NK-92 treated with Interleukin-12 subunit alpha and Interleukin-12 subunit beta, amount 100 ng/mL, for 24 hours (cell line): ENCODE results near the gene AOC3.
"Not testable (repeated sequence)": the region's sequence is repeated elsewhere in the genome, so short reads cannot be mapped to it uniquely, and the experiment has no call there.

Experiments used
- DNase-seq: peaks from one replicate; lab custom pipeline; 2025; lab: John Stamatoyannopoulos, UW

The AOC3 gene

DNA sequence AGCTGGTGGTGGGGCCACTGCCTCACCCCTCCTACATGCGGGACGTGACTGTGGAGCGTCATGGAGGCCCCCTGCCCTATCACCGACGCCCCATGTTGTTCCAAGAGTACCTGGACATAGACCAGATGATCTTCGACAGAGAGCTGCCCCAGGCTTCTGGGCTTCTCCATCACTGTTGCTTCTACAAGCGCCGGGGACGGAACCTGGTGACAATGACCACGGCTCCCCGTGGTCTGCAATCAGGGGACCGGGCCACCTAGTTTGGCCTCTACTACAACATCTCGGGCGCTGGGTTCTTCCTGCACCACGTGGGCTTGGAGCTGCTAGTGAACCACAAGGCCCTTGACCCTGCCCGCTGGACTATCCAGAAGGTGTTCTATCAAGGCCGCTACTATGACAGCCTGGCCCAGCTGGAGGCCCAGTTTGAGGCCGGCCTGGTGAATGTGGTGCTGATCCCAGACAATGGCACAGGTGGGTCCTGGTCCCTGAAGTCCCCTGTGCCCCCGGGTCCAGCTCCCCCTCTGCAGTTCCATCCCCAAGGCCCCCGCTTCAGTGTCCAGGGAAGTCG is 16.8 kb downstream of the AOC3 start:
- DNase-seq = not testable (repeated sequence)

DNA sequence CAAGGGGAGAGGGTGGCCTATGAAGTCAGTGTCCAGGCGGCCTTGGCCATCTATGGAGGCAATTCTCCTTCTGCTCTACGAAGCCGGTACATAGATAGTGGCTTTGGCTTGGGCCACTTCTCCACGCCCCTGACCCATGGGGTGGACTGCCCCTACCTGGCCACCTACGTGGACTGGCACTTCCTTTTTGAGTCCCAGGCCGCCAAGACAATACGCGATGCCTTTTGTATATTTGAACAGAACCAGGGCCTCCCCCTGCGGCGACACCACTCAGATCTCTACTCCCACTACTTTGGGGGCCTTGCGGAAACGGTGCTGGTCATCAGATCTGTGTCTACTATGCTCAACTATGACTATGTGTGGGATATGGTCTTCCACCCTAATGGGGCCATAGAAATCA is 17.3 kb downstream of the AOC3 start:
- DNase-seq = no peak

DNA sequence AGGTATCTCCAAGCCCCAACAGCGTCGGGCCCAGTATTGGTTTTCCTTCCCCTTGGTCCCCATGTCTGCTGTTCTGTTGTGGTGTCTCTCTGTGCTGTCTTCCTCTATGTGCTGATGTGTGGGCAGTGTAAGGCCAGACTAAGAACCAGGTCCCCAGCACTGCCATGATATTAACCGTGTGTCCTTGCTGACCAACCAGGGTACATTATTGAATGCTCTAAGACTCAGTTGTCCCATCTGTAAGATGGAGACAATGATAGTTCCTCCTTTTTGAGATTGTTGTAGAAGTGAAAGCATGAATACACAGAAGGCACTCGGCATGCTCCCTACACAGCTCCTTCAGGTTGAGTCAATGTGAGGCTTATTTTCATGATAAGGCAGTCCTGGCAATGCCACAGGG is 20.6 kb downstream of the AOC3 start:
- no peak for DNase-seq

DNA sequence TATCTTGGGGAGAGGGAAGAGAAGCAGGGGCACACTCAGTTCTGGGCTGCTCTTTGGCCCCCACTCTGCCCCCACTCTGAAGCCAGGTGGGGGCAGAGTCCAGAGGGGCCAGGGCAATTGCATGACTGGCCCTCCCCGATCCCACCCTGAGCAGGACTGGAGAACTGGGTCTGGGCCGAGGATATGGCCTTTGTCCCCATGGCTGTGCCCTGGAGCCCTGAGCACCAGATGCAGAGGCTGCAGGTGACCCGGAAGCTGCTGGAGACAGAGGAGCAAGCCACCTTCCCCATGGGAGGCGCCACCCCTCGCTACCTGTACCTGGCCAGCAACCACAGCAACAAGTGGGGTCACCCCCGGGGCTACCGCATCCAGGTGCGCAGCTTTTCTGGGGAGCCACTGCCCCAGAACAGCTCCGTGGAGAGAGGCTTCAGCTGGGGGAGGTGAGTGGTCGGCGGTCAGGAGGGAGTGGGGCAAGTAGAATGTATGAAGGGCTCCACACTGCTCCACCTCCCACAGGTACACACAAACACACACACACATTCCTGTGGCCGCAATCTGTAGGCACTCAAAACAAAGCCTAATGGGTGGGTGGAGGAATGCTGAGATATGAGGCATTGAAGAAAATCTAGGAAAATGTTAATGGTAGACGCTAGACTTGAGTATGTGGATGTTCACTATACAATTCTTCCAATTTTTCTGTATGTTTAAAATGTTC is 21.4 kb downstream of the AOC3 start:
- DNase-seq = no peak

DNA sequence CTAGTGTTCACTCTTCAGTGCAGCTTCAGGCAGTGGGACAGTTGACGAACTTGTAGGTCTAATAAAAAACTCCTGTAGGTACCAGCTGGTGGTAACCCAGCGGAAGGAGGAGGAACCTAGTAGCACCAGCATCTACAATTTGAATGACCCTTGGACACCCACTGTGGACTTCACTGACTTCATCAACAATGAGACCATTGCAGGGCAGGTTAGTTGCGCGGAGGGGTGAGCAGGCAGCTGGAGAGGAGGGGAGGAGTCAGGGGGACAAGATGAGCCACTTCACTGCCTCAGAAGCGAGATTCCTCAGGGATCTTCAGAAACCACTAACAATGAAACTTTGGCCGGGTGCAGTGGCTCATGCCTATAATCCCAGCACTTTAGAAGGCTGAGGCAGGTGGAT is 22.3 kb downstream of the AOC3 start:
- no peak for DNase-seq

DNA sequence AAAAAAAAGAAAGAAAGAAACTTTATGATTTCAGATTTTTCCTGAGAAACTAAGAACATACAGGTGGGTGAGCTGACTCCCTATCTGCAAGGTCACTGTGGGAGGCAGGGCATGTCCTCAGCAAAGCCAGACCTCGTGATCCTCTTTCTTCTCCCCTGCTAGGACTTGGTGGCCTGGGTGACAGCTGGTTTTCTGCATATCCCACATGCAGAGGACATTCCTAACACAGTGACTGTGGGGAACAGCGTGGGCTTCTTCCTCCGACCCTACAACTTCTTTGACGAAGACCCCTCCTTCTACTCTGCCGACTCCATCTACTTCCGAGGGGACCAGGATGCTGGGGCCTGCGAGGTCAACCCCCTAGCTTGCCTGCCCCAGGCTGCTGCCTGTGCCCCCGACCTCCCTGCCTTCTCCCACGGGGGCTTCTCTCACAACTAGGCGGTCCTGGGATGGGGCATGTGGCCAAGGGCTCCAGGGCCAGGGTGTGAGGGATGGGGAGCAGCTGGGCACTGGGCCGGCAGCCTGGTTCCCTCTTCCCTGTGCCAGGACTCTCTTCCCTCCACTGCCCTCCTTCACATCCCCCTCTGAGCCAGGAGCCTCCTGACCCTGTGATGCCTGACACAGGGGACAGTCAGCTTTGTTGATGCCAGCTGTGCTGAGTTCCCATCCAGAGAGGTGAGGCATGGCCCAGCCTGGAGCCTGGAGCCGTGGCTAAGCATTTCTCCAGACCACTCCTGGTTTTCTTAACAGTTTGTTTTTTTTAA is 23.1 kb downstream of the AOC3 start:
- DNase-seq = not testable (repeated sequence)

- no peak for DNase-seq
These were observed 26.0 kb downstream of the AOC3 start for GRCh38 chr17:42877037-42877436.

DNA sequence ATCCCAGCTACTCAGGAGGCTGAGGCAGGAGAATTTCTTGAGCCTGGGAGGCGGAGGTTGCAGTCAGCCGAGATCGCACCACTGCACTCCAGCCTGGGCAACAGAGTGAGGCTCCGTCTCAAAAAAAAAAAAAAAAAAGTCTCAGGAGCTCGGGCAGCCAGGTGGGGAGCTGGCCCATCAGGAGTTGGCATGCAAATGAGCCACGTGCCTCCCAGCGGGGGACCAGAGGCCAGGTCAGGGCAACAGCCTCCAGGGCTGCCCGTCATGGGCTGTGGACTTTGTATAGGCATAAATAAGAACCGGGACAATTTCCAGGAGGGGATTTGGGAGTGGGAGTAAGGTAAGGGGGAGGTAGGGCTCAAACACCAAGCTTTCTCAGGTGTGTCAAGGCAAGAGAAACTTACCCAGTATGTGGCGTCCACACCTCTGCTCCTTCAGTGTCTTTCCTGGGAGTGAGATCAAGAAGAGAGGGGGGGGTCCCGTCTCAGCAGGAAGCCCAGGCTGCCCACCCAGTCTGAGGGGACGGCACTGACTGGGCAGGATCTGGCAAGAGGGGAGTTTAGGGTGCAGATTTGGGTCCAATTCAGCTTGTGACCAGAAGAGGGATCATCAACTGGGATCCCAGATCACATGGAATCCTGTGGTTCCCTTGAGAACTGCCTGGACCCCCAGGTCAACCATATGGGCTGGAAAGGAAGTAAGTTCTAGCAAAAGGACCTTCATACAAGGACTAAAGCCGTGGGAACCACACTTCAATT is 27.3 kb downstream of the AOC3 start:
- no peak for DNase-seq

GRCh38 chr17:42878924-42879595 is 28.1 kb downstream of the AOC3 start:
- DNase-seq = no peak

DNA sequence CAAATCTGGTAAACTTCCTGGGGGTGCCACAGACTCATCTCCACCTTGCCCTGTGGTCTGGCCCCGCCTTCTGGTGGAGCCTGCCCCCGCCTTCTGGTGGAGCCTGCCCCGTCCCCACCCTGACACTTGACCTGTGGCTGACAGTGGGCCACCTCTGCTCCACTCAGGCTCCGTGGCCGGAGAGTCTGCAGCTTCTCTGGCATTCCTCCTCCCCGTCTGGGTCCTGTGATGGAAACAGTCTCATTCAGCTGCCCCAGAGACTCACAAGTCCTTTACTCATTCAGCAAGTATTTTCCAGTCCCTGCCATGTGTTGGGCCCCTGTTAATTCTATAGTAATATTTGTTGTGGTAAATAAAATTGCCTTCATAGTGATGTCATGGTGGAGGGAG is 28.6 kb downstream of the AOC3 start:
- no peak for DNase-seq

GRCh38 chr17:42880776-42881310 is 29.8 kb downstream of the AOC3 start:
- no peak for DNase-seq

- not testable (repeated sequence) for DNase-seq
These were observed 30.7 kb downstream of the AOC3 start for GRCh38 chr17:42881706-42882105.

DNA sequence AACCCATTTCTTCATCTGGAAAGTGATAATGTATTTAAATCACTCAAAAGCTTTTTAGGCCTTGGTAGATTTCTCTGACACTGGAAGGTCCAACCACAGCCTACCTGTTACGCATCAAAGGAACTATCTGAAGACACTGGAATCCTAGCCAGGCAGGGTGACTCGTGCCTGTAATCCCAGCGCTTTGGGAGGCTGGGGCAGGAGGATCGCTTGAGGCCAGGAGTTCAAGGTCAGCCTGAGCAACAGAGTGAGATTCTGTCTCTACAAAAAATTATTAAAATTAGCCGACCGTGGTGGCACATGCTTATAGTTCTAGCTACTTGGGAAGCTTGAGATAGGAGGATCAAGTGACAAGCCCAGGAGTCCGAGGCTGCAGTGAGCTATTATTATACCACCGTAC is 31.2 kb downstream of the AOC3 start:
- DNase-seq = no peak

DNA sequence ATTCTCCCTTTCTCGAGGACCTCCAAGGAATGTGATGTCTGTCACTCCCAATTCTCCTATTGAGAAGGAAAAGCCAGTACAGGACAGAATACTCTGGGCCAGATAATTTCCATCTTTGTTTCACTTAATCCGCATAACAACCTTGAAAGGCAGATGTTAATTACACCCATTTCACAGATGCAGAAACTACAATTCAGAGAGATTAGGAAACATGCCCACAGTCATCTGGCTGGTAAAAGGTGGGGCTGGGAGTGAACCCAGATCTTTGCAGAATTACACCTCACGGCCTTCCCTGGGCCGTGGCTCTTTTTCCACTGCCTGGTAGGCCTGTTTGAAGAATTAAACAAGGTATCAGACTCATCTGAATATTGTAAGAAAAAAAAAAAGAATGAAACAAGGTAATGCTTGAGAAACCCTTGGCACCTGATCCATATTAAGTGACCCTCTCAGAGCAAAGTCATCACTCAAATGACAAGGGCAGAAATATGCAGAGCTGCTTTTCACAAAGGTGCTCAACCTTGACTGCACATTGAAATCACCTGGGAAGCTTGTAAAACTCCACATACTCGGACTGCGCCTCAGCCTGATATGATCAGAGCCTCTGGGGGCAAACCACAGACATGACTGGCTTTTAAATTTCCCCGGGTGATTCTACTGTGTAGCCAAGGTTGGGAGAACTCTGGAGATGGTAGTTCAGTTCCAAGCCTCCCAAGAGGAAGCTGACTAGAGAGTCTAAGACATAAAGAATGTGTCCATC is 33.0 kb downstream of the AOC3 start:
- DNase-seq = no peak

- not testable (repeated sequence) for DNase-seq
These were observed 34.8 kb downstream of the AOC3 start for GRCh38 chr17:42885806-42886205.

DNA sequence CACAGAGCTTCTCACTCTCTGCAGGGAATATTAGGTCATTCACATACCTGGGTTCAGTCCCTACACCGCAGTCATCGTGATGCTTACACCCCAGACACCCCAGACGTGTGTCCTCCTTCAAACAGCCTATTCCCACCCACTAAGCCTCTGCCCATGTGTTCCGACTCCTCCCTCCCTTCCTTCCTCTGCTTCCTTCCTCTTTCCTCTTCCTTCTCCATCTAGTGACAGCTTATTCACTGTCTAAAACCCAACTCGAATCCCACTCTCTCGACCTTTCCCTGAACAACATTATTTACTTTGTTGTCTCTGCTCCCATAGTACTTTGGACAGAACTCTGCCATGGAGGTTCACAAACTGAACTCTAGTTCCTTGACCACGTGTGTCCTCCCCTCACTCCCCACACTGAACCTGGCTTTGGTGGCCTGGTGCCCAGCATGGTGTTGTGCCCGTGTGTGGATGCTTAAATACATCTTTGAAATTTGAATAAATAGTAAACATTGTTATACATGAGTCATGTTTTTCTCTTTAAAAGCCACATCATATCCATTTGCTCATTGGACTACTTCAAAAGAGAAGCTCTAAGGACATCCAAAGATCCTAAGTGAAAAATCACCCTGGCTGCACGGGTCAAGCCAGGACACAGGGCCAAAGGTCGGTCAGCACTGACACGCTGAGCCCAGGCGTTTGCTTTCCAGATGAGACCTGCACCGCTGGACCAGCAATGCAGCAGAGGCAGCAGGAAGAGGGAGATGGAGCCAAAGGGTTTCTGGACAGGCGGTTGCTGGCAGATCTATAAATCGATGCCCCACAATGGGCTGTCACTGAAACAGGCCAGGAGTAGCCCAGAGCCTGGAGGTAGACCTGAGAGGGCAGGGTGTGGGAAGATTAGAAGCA is 35.5 kb downstream of the AOC3 start:
- no peak for DNase-seq

GRCh38 chr17:42889809-42890208 is 38.8 kb downstream of the AOC3 start:
- no peak for DNase-seq

- no peak for DNase-seq
These were observed 40.6 kb downstream of the AOC3 start for GRCh38 chr17:42891539-42892152.

GRCh38 chr17:42893359-42893758 is 42.4 kb downstream of the AOC3 start:
- DNase-seq = no peak
